ENCODE results near the gene PCNX3.
"Not testable (repeated sequence)": the region's sequence is repeated elsewhere in the genome, so short reads cannot be mapped to it uniquely, and the experiment has no call there.

PCNX3 gene

GRCh38 chr11:65636108-65637031, 20.8 kb downstream of the PCNX3 start:
- FAIRE-seq (no peak), DNase-seq (ENCODE audit: extremely low spot score, insufficient read length, low read depth) (no peak)

- FAIRE-seq (no peak), DNase-seq (ENCODE audit: extremely low spot score, insufficient read length, low read depth) (no peak)
Measured at GRCh38 chr11:65637032-65637557, 21.5 kb downstream of the PCNX3 start.

- DNase-seq (ENCODE audit: extremely low spot score, insufficient read length, low read depth) = no peak
- peak; percentile 87 for FAIRE-seq
Measured at GRCh38 chr11:65637794-65638419, 22.3 kb downstream of the PCNX3 start, which contains the start of gene SIPA1. Gene SIPA1, plus strand, starts transcription at chr11:65638101. Its CDS starts 2,821 bp downstream, at chr11:65640922.

- DNase-seq (ENCODE audit: extremely low spot score, insufficient read length, low read depth); FAIRE-seq: not testable (repeated sequence)
Measured at GRCh38 chr11:65639228-65639597, 23.6 kb downstream of the PCNX3 start.

GRCh38 chr11:65639623-65640482, 24.3 kb downstream of the PCNX3 start:
- DNase-seq (ENCODE audit: extremely low spot score, insufficient read length, low read depth) (no peak), FAIRE-seq (peak; percentile 98)

GRCh38 chr11:65640483-65641296, 25.1 kb downstream of the PCNX3 start:
- no peak for FAIRE-seq
- DNase-seq (ENCODE audit: extremely low spot score, insufficient read length, low read depth) = no peak

GRCh38 chr11:65641297-65642013, 25.9 kb downstream of the PCNX3 start:
- DNase-seq (ENCODE audit: extremely low spot score, insufficient read length, low read depth) (no peak), FAIRE-seq (no peak)

- no peak for DNase-seq (ENCODE audit: extremely low spot score, insufficient read length, low read depth)
Measured at GRCh38 chr11:65642014-65642671, 26.6 kb downstream of the PCNX3 start.

GRCh38 chr11:65643971-65644370, 28.4 kb downstream of the PCNX3 start:
- no peak for FAIRE-seq
- no peak for DNase-seq (ENCODE audit: extremely low spot score, insufficient read length, low read depth)

More at GRCh38 chr11:65642014-65642671, 26.6 kb downstream of the PCNX3 start:
- FAIRE-seq = no peak

- no peak for FAIRE-seq
- DNase-seq (ENCODE audit: extremely low spot score, insufficient read length, low read depth) = no peak
Measured at GRCh38 chr11:65644837-65645236, 29.3 kb downstream of the PCNX3 start.

GRCh38 chr11:65645710-65646109, 30.1 kb downstream of the PCNX3 start:
- DNase-seq (ENCODE audit: extremely low spot score, insufficient read length, low read depth) = no peak
- FAIRE-seq = no peak

- FAIRE-seq (no peak), DNase-seq (ENCODE audit: extremely low spot score, insufficient read length, low read depth) (no peak)
Measured at GRCh38 chr11:65646288-65646957, 30.8 kb downstream of the PCNX3 start.

GRCh38 chr11:65646958-65647701, 31.6 kb downstream of the PCNX3 start:
- no peak for DNase-seq (ENCODE audit: extremely low spot score, insufficient read length, low read depth)
- FAIRE-seq = no peak

GRCh38 chr11:65648997-65649493, 33.5 kb downstream of the PCNX3 start:
- DNase-seq (ENCODE audit: extremely low spot score, insufficient read length, low read depth) = no peak
- no peak for FAIRE-seq

GRCh38 chr11:65649656-65650546, 34.3 kb downstream of the PCNX3 start:
- FAIRE-seq (no peak), DNase-seq (ENCODE audit: extremely low spot score, insufficient read length, low read depth) (no peak)

Measured in GM18507 (cell line).